GM12891 (cell line): ENCODE measurements around the gene FANK1. TPM values are rescaled to one million over a fixed set of nuclear protein-coding genes. Genes with fewer than 3 reads are reported as not detected.
A peak's percentile ranks its signal among the peaks of the same experiment; 100 is the strongest.
"Not testable (repeated sequence)": the region's sequence is repeated elsewhere in the genome, so short reads cannot be mapped to it uniquely, and the experiment has no call there.

ENCODE experiments used
- DNase-seq: peaks from one replicate; pipeline ENCODE4 v3.0.0; 2011; ENCODE audit warnings: low spot score; ENCODE audit not compliant: insufficient read length
- FAIRE-seq: peaks from 2 replicates; lab custom pipeline; 2011; peaks lifted over from hg19 to GRCh38; lab: Jason Lieb, UNC
- PAX5 ChIP-seq: IDR thresholded peaks from 2 replicates; pipeline ENCODE4 v1.6.1; 2011; ENCODE audit warnings: low read length, moderate library complexity, mild to moderate bottlenecking; ENCODE audit not compliant: insufficient read depth, severe bottlenecking
- POLR2A ChIP-seq: IDR thresholded peaks from 2 replicates; pipeline ENCODE4 v1.6.1; 2011; ENCODE audit warnings: low read depth, low read length, control low read depth
- POLR2AphosphoS5 ChIP-seq: IDR thresholded peaks from 2 replicates; pipeline ENCODE4 v1.6.1; 2011; ENCODE audit warnings: low read depth, low read length, control low read depth
- POU2F2 ChIP-seq: IDR thresholded peaks from 2 replicates; pipeline ENCODE4 v1.6.1; 2011; ENCODE audit warnings: low read depth, mild to moderate bottlenecking, control low read depth, low read length, moderate library complexity
- SPI1 ChIP-seq: IDR thresholded peaks from 2 replicates; pipeline ENCODE4 v1.6.1; 2011; ENCODE audit warnings: low read depth, low read length, control low read depth
- TAF1 ChIP-seq: IDR thresholded peaks from 2 replicates; pipeline ENCODE4 v1.6.1; 2011; ENCODE audit warnings: low read depth, low read length, control low read depth
- polyA plus RNA-seq: library from polyadenylated mRNA; unstranded; fragments of >200 nt; gene quantifications from one replicate; pipeline ENCODE4 v1.2.1, GENCODE V29; 2012; ENCODE audit warnings: low read depth, missing spikeins, inconsistent platforms; ENCODE audit not compliant: missing spikeins

The FANK1 gene
- polyA plus RNA-seq, result 0.77 TPM

- FAIRE-seq, result not testable (repeated sequence)
- 0 out of 2 replicates have a peak, but pooled peaks have one; percentile 14 for TF ChIP-seq SPI1
- peak; percentile 60 for DNase-seq
Measured at GRCh38 chr10:125896088-125896934, at the start of gene FANK1. TSS of gene FANK1 (plus strand) at chr10:125896564. CDS start at chr10:125896643, 79 bp downstream.

- TF ChIP-seq PAX5, result no peak
- TF ChIP-seq SPI1, result no peak
- no peak for TF ChIP-seq POLR2A
- TF ChIP-seq POU2F2, result no peak
- no peak for TF ChIP-seq TAF1
- TF ChIP-seq POLR2AphosphoS5, result no peak
- DNase-seq (no peak), FAIRE-seq (no peak)
Measured at GRCh38 chr10:125846894-125847293, 49.5 kb upstream of the FANK1 start.

- FAIRE-seq, result no peak
Measured at GRCh38 chr10:125848371-125848770, 48.0 kb upstream of the FANK1 start.

GRCh38 chr10:125848857-125849256 lies 47.5 kb upstream of the FANK1 start:
- no peak for DNase-seq
- no peak for TF ChIP-seq POLR2AphosphoS5
- no peak for TF ChIP-seq TAF1
- no peak for TF ChIP-seq POU2F2
- TF ChIP-seq SPI1, result no peak
- no peak for TF ChIP-seq PAX5
- no peak for FAIRE-seq

More at GRCh38 chr10:125848371-125848770, 48.0 kb upstream of the FANK1 start:
- DNase-seq, result no peak
- no peak for TF ChIP-seq POU2F2

- no peak for TF ChIP-seq PAX5
- TF ChIP-seq SPI1, result no peak
- no peak for TF ChIP-seq POLR2AphosphoS5
- TF ChIP-seq POLR2A, result no peak
- TF ChIP-seq POU2F2, result no peak
- DNase-seq (no peak), FAIRE-seq (no peak)
Measured at GRCh38 chr10:125849448-125849847, 46.9 kb upstream of the FANK1 start.

- FAIRE-seq (no peak), DNase-seq (no peak)
- TF ChIP-seq POU2F2 (no peak), POLR2AphosphoS5 (no peak), SPI1 (no peak), TAF1 (no peak), POLR2A (no peak), PAX5 (no peak)
Measured at GRCh38 chr10:125850766-125851731, 45.3 kb upstream of the FANK1 start.

- no peak for DNase-seq
- FAIRE-seq, result no peak
- no peak for TF ChIP-seq POU2F2
- no peak for TF ChIP-seq POLR2A
- TF ChIP-seq PAX5, result no peak
- TF ChIP-seq POLR2AphosphoS5, result no peak
Measured at GRCh38 chr10:125852487-125852886, 43.9 kb upstream of the FANK1 start.

- FAIRE-seq, result no peak
- TF ChIP-seq SPI1 (no peak), PAX5 (no peak), POLR2AphosphoS5 (no peak), POU2F2 (no peak), TAF1 (no peak)
Measured at GRCh38 chr10:125857185-125857760, 39.1 kb upstream of the FANK1 start.

GRCh38 chr10:125859128-125859817 lies 37.1 kb upstream of the FANK1 start:
- TF ChIP-seq POU2F2 (no peak), POLR2AphosphoS5 (no peak), TAF1 (no peak), POLR2A (no peak), SPI1 (no peak), PAX5 (no peak)

More at GRCh38 chr10:125857185-125857760, 39.1 kb upstream of the FANK1 start:
- DNase-seq, result no peak

More at GRCh38 chr10:125859128-125859817, 37.1 kb upstream of the FANK1 start:
- peak; percentile 33 for FAIRE-seq
- no peak for DNase-seq
